NCI-H345 treated with DMSO at 0.1 percent for 48 hours (cell line): ENCODE results near the gene VSNL1.
A peak's percentile ranks its signal among the peaks of the same experiment; 100 is the strongest.

Experiments
- DNase-seq: peaks from one replicate; lab custom pipeline; 2025; ENCODE audit not compliant: unreplicated experiment; lab: John Stamatoyannopoulos, UW

The VSNL1 gene

GRCh38 chr2:17643031-17643615 is 102.6 kb downstream of the VSNL1 start:
- DNase-seq: no peak

GRCh38 chr2:17644997-17645720 is 104.7 kb downstream of the VSNL1 start:
- no peak for DNase-seq

DNA sequence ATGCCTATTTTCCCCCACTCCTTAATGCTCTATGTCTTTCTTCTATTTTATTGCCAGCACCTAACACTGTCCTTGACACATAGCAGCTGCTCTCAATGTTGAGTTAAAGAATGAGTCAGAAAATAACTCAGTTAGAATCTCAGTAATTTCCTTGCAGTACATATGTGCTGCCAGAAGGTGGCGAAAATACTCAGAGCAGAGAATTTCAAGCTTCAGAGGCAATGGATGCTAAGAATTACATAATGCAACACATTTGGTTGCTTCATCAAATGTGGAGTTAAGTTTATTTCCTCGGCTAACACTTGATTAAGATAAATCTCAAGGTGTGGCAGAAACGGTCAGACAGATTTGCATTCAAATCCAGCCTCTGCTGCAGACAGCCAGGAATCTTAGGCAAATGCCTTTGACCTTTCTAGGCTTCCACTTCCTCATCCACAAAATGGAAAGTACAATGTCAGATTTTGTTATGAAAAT is 105.6 kb downstream of the VSNL1 start:
- peak; percentile 68 for DNase-seq

DNA sequence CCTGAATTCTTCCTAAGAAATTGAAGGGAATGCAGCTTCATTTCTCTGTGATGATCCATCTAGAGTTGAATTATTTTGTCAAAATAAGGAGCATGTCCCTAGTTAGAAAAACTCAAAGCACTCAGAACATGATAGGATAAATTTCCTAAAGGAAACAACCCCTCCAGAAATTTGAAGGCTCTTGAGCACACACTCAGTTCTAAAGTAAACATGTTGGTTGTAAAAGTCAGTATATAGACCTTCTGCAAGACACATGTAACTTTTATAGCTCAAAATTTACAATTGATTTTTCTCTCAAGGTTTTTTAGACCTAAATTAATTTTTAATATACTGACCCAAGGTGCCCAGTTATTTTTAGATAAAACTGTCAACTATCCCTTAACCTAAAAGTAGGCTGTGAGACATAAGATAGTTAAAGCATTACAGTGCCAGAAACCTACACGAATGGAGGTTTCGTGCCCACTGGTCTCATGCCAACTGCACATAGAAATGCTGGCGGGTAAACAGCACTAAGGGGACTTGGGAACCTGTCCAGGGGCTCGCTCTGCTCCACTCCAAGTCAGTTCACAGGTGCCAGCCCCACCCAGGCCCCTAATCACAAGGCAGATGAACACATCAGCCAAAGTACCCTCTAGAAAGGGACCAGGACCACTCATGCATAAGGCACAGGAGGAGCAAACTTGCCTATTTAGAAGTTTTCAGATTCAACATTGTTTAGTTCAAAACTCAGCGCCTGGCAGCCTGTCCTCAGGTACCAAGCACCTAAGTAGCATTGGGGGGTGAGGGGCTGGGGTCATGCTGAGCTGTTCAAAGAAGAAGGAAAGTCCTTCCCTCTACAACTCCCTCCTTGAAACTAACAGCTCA is 106.6 kb downstream of the VSNL1 start:
- peak; percentile 21 for DNase-seq

GRCh38 chr2:17648581-17648980 is 108.1 kb downstream of the VSNL1 start:
- DNase-seq: no peak

DNA sequence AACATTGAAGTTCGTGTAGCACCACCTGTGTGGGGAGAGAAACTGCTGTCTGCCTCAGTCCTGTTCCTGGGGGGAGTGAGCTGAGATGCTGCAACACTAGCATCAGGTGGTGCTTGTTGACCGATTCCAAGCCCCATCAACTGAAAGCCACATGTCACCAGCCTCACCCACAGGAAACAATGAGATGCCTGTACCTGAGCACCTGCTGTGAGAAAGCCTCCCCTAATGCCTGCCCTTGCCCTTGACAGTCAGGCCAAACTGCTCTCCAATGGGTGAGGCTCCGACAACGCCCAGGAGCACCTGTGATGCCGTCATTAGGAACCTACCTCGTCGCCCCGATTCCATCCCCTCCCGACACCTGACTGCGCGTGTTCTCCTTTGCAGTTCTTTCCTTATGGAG is 108.5 kb downstream of the VSNL1 start:
- DNase-seq: no peak

- DNase-seq: no peak
Observed at GRCh38 chr2:17652681-17653394, 112.3 kb downstream of the VSNL1 start.

- DNase-seq: no peak
Observed at GRCh38 chr2:17657759-17658158, 117.3 kb downstream of the VSNL1 start.

DNA sequence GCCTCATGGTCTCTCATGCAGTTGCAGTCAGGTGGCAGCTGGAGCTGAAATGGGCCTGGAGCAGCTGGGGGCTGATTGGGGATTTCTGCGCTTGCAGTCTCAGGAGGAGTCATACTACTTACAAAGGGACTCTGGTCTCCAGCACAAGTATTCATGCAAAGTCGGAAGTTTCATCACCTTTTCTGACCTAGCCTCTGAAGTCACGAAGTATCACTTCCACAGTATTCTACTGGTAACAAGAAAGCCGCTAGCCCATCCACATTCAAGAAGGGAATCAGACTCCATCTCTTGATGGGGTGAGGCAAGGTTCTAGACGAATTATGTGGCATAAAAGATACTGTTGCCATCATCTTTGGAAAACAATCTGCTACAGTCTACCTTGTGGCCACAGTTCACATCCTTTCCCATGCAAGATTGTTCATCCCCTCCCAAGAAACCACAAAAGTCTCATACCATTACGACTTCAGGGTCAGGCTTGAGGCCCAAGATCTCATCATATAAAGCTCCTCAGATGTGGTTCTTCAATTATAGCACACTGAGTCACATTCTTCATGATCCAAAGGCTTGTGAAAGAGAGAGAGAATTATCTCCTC is 117.9 kb downstream of the VSNL1 start:
- no peak for DNase-seq

DNA sequence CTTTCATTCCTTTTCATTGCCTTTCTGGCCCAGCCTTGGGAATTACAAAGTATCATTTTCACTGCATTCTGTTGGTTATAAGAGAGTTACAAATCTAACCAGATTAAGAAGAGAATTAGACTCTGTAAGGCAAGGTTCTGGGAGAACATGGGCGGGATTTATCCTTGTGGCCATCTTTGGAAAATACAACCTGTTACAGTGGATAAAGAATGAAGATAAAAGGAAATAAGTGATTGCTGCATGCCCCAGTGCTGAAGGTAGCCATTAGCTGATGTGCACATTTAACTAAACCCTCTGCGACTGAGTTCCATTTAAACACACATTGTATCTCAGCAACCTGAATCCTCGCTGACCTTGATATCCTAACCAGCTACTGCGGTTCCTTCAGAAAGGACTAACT is 119.7 kb downstream of the VSNL1 start:
- DNase-seq: no peak

DNA sequence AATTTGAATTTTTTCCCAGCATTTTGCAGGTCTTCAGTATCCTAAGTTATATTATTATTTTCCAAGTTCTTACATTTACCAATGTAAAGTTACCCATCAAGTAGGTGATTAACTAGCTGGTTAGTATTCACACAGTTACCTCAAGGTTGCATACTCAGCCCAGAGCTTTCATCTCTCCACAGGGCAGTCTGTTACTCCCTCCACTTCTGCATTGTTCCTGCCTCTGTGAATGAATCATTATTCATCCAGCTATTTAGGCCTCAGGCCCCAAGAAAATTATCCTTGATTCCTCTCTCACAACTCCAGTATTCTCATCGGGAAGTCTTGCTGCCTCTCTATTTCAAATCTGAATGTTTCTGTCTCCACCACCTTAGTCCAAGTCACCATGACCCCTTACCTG is 121.0 kb downstream of the VSNL1 start:
- DNase-seq: no peak

DNA sequence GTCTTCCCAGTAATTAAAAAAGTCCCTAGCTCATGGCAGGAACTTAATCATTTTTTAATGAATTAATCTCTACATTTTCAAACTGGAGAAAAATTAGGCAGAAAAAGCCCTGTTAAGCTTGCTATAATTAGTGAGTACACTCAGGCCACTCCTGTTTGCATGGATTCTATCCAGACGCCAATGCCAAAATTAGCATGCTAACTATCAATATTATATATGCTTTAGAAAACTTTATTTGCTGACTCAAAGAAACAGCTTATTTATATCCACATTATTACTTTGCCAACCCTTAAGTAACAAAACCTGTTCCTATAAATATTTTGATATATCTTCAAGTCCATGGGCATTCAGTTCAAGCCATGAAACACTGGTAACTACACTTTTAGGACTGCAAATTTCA is 122.2 kb downstream of the VSNL1 start:
- no peak for DNase-seq

- no peak for DNase-seq
Observed at GRCh38 chr2:17664534-17664933, 124.0 kb downstream of the VSNL1 start.

- no peak for DNase-seq
Observed at GRCh38 chr2:17667898-17668297, 127.4 kb downstream of the VSNL1 start.

- DNase-seq: no peak
Observed at GRCh38 chr2:17672583-17673317, 132.3 kb downstream of the VSNL1 start.

- DNase-seq: no peak
Observed at GRCh38 chr2:17674817-17675216, 134.3 kb downstream of the VSNL1 start.

- no peak for DNase-seq
Observed at GRCh38 chr2:17680119-17680518, 139.6 kb downstream of the VSNL1 start.

DNA sequence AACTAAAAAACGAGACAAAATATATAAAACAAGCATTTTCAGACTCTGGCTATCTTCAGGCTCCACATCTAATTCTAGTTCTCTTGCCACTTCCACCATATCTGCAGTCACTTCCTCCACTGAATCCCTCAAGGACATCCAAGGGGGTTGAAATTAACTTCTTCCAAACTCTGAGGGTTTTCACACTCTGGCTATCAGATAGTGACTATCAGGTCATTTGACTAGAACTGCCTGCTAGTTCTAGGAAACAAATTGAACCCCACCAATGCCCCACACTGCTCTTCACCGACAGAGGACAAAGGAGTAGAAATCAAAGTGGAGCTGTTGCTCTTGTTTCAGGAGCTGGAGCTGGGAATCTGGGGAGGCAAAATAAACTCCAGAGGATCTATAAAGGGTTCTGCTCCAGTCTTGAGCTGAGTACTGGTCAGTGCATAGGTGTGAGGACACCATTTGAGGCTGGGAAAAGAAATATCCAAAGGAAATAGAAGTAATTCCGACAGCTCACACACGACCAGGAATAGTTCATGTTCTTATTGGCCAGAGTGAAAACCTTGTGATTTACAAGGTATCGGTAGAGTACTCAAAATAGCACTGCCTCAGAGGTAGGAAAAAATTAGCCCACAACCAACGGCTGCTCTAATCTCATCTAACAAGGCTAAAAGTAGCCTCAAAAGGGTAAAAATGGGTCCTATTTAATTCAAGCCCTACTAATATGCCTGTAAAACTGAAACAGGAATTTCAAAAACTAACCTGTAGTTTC is 141.8 kb downstream of the VSNL1 start:
- DNase-seq: no peak

- no peak for DNase-seq
Observed at GRCh38 chr2:17683981-17684380, 143.5 kb downstream of the VSNL1 start.
